Mucosa of gallbladder (tissue), 1 donor: Measurements from ENCODE around the gene CCDC146. TPM values are rescaled to one million over a fixed set of nuclear protein-coding genes. Genes with fewer than 3 reads are reported as not detected.
"Not testable (repeated sequence)": the region's sequence is repeated elsewhere in the genome, so short reads cannot be mapped to it uniquely, and the experiment has no call there.

Source experiments
- DNase-seq: peaks from one replicate; pipeline ENCODE4 v3.0.0-alpha.2; 2020; ENCODE audit warnings: low spot score
- total RNA-seq: library from RNA; stranded (reverse); gene quantifications from one replicate; pipeline ENCODE4 v1.2.1, GENCODE V29; 2021
- donor health status: DM: no; HTN: no; CAD: no.

Gene CCDC146
- total RNA-seq: 29.7 TPM

GRCh38 chr7:77121860-77122681 lies at the start of gene CCDC146:
CCDC146 (plus strand) TSS chr7:77122615; CDS start chr7:77167669, 45,054 bp downstream.
- peak; percentile 98 for DNase-seq

GRCh38 chr7:77074786-77075396 lies 47.5 kb upstream of the CCDC146 start:
- DNase-seq: not testable (repeated sequence)

- not testable (repeated sequence) for DNase-seq
Measured at GRCh38 chr7:77077060-77077459, 45.4 kb upstream of the CCDC146 start.

GRCh38 chr7:77079112-77079511 lies 43.3 kb upstream of the CCDC146 start:
- DNase-seq: not testable (repeated sequence)

- not testable (repeated sequence) for DNase-seq
Measured at GRCh38 chr7:77079624-77080023, 42.8 kb upstream of the CCDC146 start.

- not testable (repeated sequence) for DNase-seq
Measured at GRCh38 chr7:77080236-77080635, 42.2 kb upstream of the CCDC146 start.

GRCh38 chr7:77082192-77082591 lies 40.2 kb upstream of the CCDC146 start:
- DNase-seq: not testable (repeated sequence)

- not testable (repeated sequence) for DNase-seq
Measured at GRCh38 chr7:77092301-77092700, 30.1 kb upstream of the CCDC146 start.

- DNase-seq: not testable (repeated sequence)
Measured at GRCh38 chr7:77100501-77100900, 21.9 kb upstream of the CCDC146 start.

GRCh38 chr7:77101187-77101586 lies 21.2 kb upstream of the CCDC146 start:
- not testable (repeated sequence) for DNase-seq

GRCh38 chr7:77102671-77103070 lies 19.7 kb upstream of the CCDC146 start:
- DNase-seq: not testable (repeated sequence)

- DNase-seq: not testable (repeated sequence)
Measured at GRCh38 chr7:77105904-77106303, 16.5 kb upstream of the CCDC146 start.

- not testable (repeated sequence) for DNase-seq
Measured at GRCh38 chr7:77107659-77108058, 14.8 kb upstream of the CCDC146 start.

- not testable (repeated sequence) for DNase-seq
Measured at GRCh38 chr7:77108362-77108761, 14.1 kb upstream of the CCDC146 start.

- DNase-seq: not testable (repeated sequence)
Measured at GRCh38 chr7:77112719-77113306, 9.6 kb upstream of the CCDC146 start.

- not testable (repeated sequence) for DNase-seq
Measured at GRCh38 chr7:77125486-77125885, 3.1 kb downstream of the CCDC146 start.

GRCh38 chr7:77127009-77127408 lies 4.6 kb downstream of the CCDC146 start:
- not testable (repeated sequence) for DNase-seq

- not testable (repeated sequence) for DNase-seq
Measured at GRCh38 chr7:77128582-77129410, 6.4 kb downstream of the CCDC146 start.

GRCh38 chr7:77131781-77132180 lies 9.4 kb downstream of the CCDC146 start:
- not testable (repeated sequence) for DNase-seq

GRCh38 chr7:77138668-77139067 lies 16.3 kb downstream of the CCDC146 start:
- not testable (repeated sequence) for DNase-seq

- not testable (repeated sequence) for DNase-seq
Measured at GRCh38 chr7:77140291-77140690, 17.9 kb downstream of the CCDC146 start.
